ENCODE measurements around the gene MGAT3. TPM values are rescaled to one million over a fixed set of nuclear protein-coding genes. Genes with fewer than 3 reads are reported as not detected.

MGAT3 gene
- total and polyA plus RNA-seq, 2 donors = 1.6 to 3.7 TPM

DNA sequence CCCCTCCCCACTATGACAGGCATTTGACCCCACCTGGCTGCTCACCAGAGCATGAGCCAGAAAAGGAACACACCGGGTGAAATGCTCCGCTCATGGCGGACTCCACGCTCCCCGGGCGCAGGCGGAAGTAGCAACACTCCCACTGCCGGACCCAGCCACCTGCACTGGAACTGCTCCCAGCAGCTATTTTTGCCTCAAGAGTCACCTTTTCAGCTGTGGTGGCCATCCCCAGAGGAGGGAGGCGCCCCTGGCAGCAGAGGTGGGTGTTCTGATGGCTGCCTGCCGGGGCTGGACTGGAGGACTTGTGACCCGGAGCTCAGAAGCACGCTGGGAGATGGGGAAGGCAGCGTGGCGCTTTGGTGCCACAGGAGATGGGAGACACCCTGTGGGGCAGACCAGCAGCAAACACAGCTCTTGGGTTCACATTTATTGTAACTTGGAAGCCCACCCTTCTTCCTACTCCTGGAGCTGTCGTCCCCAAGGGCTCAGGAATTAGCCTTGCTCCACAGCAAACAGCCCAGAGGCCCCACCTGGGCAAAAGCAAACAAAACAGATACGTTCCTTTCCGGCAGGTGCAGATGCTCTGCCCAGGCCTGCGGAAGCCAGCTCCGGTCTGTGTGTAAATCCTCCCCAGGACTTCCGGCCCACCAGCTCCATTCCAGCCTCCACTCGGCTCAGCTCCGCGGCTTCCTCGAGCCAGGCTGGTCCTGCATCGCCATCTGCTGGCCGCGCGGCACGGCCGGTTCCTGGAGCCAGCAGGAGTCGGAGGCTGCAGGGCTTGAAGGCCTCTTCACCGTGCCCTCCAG, 72.1 kb downstream of the MGAT3 start:
- no peaks in the 10 kb centered on the region for H3K27me3 ChIP-seq (ENCODE audit: control insufficient read depth in 2 of 2, insufficient read depth in 1 of 2, low read length in 1 of 2)
- H3K4me3 ChIP-seq (ENCODE audit: low read length in 2 of 2) = peak overlapping the region; percentile 14 to 17
- peak overlapping the region; percentile 79 to 92 for H3K27ac ChIP-seq (ENCODE audit: low read depth in 1 of 2, low read length in 1 of 2)
- peaks cover 43 to 65% of the 10 kb centered on the region in 2 donors for H3K36me3 ChIP-seq (ENCODE audit: control insufficient read depth in 2 of 2, insufficient read depth in 2 of 2, low read length in 1 of 2)
- 41% methylated on average over 32 of the region's 32 CpGs for WGBS
- peaks cover 35 to 91% of the 10 kb centered on the region in 2 donors for H3K4me1 ChIP-seq (ENCODE audit: control insufficient read depth in 2 of 2, insufficient read depth in 2 of 2, low read length in 2 of 2)
- peaks cover 0 to 6% of the 10 kb centered on the region in 2 donors for H3K9me3 ChIP-seq (ENCODE audit: control insufficient read depth in 2 of 2, insufficient read depth in 1 of 2, low read length in 1 of 2)
- peak; percentile 86 to 96 (median 88) for DNase-seq (ENCODE audit: low read depth in 6 of 9, low spot score in 9 of 9)

DNA sequence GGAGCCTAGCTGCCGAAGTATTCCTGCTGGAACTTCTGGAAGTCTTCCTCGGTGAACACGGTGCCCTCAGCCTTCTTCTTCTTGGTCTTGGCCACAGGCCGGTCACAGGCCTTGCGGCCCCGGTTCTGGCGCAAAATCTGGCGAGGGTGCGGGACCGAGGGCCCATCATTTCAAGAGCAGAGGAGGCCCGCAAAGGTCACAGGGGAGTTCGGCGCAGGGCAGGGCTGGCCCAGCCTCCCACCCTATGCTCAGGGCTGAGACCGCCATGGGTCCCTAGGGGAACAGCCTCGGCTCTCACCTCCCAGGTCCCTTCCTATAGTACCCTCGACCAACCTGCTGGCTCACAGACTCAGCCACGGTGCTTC, 72.7 kb downstream of the MGAT3 start:
- DNase-seq (ENCODE audit: low read depth in 6 of 9, low spot score in 9 of 9) = no peak
- Histone ChIP-seq H3K4me3 (ENCODE audit: low read length in 2 of 2) (peak overlapping the region in 1 of 2 donors; percentile 14), H3K9me3 (ENCODE audit: control insufficient read depth in 2 of 2, insufficient read depth in 1 of 2, low read length in 1 of 2) (peaks cover 0 to 6% of the 10 kb centered on the region in 2 donors), H3K27me3 (ENCODE audit: control insufficient read depth in 2 of 2, insufficient read depth in 1 of 2, low read length in 1 of 2) (no peaks in the 10 kb centered on the region), H3K27ac (ENCODE audit: low read depth in 1 of 2, low read length in 1 of 2) (peak overlapping the region in 1 of 2 donors; percentile 41), H3K4me1 (ENCODE audit: control insufficient read depth in 2 of 2, insufficient read depth in 2 of 2, low read length in 2 of 2) (peaks cover 35 to 89% of the 10 kb centered on the region in 2 donors), H3K36me3 (ENCODE audit: control insufficient read depth in 2 of 2, insufficient read depth in 2 of 2, low read length in 1 of 2) (peaks cover 38 to 59% of the 10 kb centered on the region in 2 donors)
- 76% methylated on average over 17 of the region's 17 CpGs for WGBS

DNA sequence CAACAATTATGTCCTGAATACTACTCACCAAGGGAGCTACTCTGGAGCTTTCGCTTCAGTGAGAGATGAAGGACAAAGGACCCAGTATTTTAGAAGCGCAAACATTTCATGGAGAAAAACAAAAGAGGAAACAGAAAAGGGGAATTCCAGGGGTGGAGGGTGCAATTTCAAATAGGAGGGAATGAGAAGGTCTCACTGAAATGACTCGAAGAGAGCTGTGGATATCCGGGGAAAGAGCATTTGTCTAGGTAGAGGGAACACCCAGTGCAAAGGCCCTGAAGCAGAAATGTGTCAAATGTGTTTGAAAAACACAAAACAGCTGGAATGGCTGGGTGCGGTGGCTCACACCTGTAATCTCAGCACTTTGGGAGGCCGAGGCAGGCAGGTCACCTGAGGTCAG, 73.3 kb downstream of the MGAT3 start:
- H3K27ac ChIP-seq (ENCODE audit: low read depth in 1 of 2, low read length in 1 of 2) = no peak overlapping the region
- peaks cover 38 to 89% of the 10 kb centered on the region in 2 donors for H3K4me1 ChIP-seq (ENCODE audit: control insufficient read depth in 2 of 2, insufficient read depth in 2 of 2, low read length in 2 of 2)
- WGBS = 92% methylated on average over 6 of the region's 6 CpGs
- peaks cover 0 to 6% of the 10 kb centered on the region in 2 donors for H3K9me3 ChIP-seq (ENCODE audit: control insufficient read depth in 2 of 2, insufficient read depth in 1 of 2, low read length in 1 of 2)
- H3K36me3 ChIP-seq (ENCODE audit: control insufficient read depth in 2 of 2, insufficient read depth in 2 of 2, low read length in 1 of 2) = peaks cover 34 to 52% of the 10 kb centered on the region in 2 donors
- H3K4me3 ChIP-seq (ENCODE audit: low read length in 2 of 2) = no peak overlapping the region
- no peaks in the 10 kb centered on the region for H3K27me3 ChIP-seq (ENCODE audit: control insufficient read depth in 2 of 2, insufficient read depth in 1 of 2, low read length in 1 of 2)
- no peak for DNase-seq (ENCODE audit: low read depth in 6 of 9, low spot score in 9 of 9)

DNA sequence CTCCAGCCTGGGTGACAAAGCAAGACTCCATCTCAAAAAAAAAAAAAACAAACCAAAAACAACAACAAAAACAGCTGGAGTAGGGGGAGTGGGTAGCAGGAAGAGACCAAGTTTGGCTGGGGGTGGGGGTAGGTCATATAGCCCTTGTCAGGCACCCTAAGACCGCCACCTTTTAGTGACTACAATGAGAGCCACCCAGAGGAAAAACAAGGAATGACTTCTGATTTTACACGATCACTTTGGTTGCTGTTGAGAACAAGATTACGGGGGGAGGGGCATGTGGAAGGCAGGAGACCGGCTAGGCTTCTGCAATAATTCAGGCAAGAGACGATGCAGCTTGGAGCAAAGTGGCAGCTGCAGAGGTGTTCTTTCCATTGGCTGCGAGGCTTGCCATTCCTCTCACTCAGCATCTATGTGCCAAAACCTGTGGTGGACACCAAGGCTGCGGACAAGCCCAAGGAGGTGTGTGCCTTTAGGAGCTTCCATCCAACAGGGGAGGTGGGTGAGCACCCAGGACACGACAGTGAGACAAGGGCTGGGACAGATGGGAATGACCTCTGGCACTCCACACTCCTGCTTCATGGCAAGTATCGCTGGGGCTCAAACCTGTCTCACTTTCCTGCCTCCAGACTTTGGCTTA, 74.0 kb downstream of the MGAT3 start:
- DNase-seq (ENCODE audit: low read depth in 6 of 9, low spot score in 9 of 9) = peak in 1 of 9 donors; percentile 61
- Histone ChIP-seq H3K36me3 (ENCODE audit: control insufficient read depth in 2 of 2, insufficient read depth in 2 of 2, low read length in 1 of 2) (peaks cover 28 to 47% of the 10 kb centered on the region in 2 donors), H3K27me3 (ENCODE audit: control insufficient read depth in 2 of 2, insufficient read depth in 1 of 2, low read length in 1 of 2) (peaks cover 0 to 2% of the 10 kb centered on the region in 2 donors), H3K9me3 (ENCODE audit: control insufficient read depth in 2 of 2, insufficient read depth in 1 of 2, low read length in 1 of 2) (peaks cover 0 to 6% of the 10 kb centered on the region in 2 donors), H3K4me3 (ENCODE audit: low read length in 2 of 2) (peak overlapping the region in 1 of 2 donors; percentile 72), H3K4me1 (ENCODE audit: control insufficient read depth in 2 of 2, insufficient read depth in 2 of 2, low read length in 2 of 2) (peaks cover 35 to 84% of the 10 kb centered on the region in 2 donors), H3K27ac (ENCODE audit: low read depth in 1 of 2, low read length in 1 of 2) (no peak overlapping the region)
- WGBS = 68% methylated on average over 9 of the region's 9 CpGs

DNA sequence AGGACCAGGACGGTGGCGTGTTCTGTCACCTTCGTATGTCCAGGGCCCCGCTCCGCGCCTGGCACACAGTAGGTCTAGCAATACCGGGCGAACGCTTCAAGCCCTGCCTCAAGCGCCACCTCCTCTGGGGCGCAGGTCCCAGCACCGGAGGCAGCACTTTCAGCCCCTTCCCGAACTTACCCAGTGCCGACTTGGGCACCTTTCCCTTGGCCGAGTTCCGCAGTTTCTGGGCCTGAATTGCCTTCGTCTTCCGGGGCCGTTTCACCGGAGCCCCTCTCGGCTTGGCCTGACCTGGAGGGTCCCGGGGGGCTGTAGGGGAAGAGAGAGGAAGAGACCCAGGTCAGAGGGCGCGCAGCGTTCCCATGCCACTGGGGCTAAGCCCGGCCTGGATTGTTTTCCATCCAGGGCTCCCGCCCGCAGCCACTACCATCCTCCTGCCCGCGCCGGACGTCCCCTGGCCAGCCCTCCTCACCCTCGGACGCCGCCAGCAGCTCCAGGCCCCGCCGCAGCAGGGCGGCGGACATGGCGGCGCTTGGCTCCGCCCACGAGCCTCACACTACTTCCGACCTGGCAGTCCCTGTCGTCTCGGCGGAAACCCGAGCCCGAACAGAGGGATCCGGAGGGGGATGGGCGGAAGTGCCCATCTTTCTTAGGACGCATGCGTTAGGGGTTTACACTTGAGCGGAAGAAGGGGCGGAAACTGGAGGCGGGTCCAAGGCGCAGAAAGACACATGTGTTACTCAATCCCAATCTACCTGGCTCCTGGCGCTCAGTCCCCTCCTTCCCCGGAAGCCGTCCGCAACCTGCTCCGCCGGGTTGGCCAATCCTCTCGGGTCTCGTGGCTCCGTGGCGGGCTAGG, 75.6 kb downstream of the MGAT3 start, which contains the start of gene RPS19BP1:
RPS19BP1 (minus strand) TSS at position 534 of the 859 bp plus-strand sequence; CDS start at position 524, 10 bp downstream.
- Histone ChIP-seq H3K4me1 (ENCODE audit: control insufficient read depth in 2 of 2, insufficient read depth in 2 of 2, low read length in 2 of 2) (peaks cover 31 to 68% of the 10 kb centered on the region in 2 donors), H3K27ac (ENCODE audit: low read depth in 1 of 2, low read length in 1 of 2) (peak within 1 kb of the TSS; percentile 84 to 85), H3K9me3 (ENCODE audit: control insufficient read depth in 2 of 2, insufficient read depth in 1 of 2, low read length in 1 of 2) (no peaks in the 10 kb centered on the region), H3K36me3 (ENCODE audit: control insufficient read depth in 2 of 2, insufficient read depth in 2 of 2, low read length in 1 of 2) (peaks cover 24 to 39% of the 10 kb centered on the region in 2 donors), H3K4me3 (ENCODE audit: low read length in 2 of 2) (peak within 1 kb of the TSS; percentile 66 to 72), H3K27me3 (ENCODE audit: control insufficient read depth in 2 of 2, insufficient read depth in 1 of 2, low read length in 1 of 2) (peaks cover 0 to 3% of the 10 kb centered on the region in 2 donors)
- WGBS = under 1% methylated on average over 67 of the region's 67 CpGs
- DNase-seq (ENCODE audit: low read depth in 6 of 9, low spot score in 9 of 9) = peak; percentile 99 to 100 (median 100)

DNA sequence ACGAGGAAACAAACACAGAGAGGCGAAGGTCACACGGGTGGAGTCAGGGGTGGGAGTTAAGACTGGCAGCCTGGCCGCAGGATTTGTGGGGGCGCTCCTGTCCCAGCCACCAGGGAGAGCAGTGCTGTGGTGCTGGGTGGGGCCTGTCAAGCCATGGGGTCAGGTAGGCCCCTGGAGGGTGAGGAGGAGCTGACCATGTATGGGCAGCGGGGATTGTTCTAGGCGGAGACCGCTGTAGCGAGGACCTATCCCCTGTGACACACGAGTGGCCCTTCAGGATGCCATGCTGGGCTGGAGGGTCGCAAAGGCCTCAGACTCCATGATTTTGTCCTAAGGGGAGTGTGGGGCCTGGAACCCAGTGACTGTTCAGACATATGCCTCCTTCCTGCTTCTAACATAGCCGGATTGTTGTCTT, 77.3 kb downstream of the MGAT3 start:
- Histone ChIP-seq H3K27me3 (ENCODE audit: control insufficient read depth in 2 of 2, insufficient read depth in 1 of 2, low read length in 1 of 2) (peaks cover 0 to 5% of the 10 kb centered on the region in 2 donors), H3K27ac (ENCODE audit: low read depth in 1 of 2, low read length in 1 of 2) (no peak overlapping the region), H3K36me3 (ENCODE audit: control insufficient read depth in 2 of 2, insufficient read depth in 2 of 2, low read length in 1 of 2) (peaks cover 8 to 23% of the 10 kb centered on the region in 2 donors), H3K4me1 (ENCODE audit: control insufficient read depth in 2 of 2, insufficient read depth in 2 of 2, low read length in 2 of 2) (peaks cover 24 to 51% of the 10 kb centered on the region in 2 donors), H3K9me3 (ENCODE audit: control insufficient read depth in 2 of 2, insufficient read depth in 1 of 2, low read length in 1 of 2) (no peaks in the 10 kb centered on the region), H3K4me3 (ENCODE audit: low read length in 2 of 2) (no peak overlapping the region)
- WGBS = 95% methylated on average over 12 of the region's 12 CpGs
- no peak for DNase-seq (ENCODE audit: low read depth in 6 of 9, low spot score in 9 of 9)

DNA sequence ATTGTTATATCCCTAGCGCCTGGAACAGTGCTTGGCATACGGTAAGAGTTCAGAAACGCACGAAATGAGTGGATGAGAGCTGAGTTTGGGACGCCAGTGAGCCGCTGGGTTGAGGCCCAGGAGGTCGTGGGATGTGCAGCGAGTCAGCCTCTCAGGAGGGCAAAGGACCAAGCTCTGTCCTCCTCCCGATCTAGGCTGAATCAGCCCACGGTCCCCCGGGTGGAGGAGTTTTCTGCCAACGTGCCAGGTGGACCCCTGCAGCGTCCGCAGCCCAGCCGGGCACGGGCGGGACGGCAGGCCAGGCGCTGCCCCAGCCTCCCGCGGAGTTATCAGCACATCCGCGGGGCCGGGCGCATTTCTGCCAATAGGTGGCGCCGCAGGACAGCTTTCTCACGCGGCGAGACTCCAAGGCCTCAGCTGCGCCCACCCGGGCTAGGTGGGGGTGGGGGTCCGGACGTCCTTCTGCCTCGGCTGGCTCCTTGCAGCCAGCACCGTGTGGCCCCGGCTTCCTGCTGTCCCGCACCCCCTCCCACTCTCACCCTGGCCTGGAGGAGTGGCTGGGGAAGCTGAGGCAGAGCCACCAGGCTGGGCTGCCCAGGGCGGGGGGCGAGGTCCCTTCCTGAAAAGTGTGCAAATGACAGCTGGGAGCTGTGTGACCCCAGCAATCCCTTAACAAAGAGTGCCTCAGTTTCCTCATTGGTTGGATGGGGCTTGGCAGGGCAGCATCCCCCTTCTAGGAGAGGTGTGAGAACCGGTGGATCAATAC, 78.0 kb downstream of the MGAT3 start:
- no peaks in the 10 kb centered on the region for H3K9me3 ChIP-seq (ENCODE audit: control insufficient read depth in 2 of 2, insufficient read depth in 1 of 2, low read length in 1 of 2)
- H3K27ac ChIP-seq (ENCODE audit: low read depth in 1 of 2, low read length in 1 of 2) = no peak overlapping the region
- WGBS = 19% methylated on average over 41 of the region's 41 CpGs
- H3K27me3 ChIP-seq (ENCODE audit: control insufficient read depth in 2 of 2, insufficient read depth in 1 of 2, low read length in 1 of 2) = peaks cover 0 to 5% of the 10 kb centered on the region in 2 donors
- no peak overlapping the region for H3K4me3 ChIP-seq (ENCODE audit: low read length in 2 of 2)
- peaks cover 18 to 44% of the 10 kb centered on the region in 2 donors for H3K4me1 ChIP-seq (ENCODE audit: control insufficient read depth in 2 of 2, insufficient read depth in 2 of 2, low read length in 2 of 2)
- H3K36me3 ChIP-seq (ENCODE audit: control insufficient read depth in 2 of 2, insufficient read depth in 2 of 2, low read length in 1 of 2) = peaks cover 3 to 17% of the 10 kb centered on the region in 2 donors
- DNase-seq (ENCODE audit: low read depth in 6 of 9, low spot score in 9 of 9) = peak in 4 of 9 donors; percentile 77 to 85 (median 81)

DNA sequence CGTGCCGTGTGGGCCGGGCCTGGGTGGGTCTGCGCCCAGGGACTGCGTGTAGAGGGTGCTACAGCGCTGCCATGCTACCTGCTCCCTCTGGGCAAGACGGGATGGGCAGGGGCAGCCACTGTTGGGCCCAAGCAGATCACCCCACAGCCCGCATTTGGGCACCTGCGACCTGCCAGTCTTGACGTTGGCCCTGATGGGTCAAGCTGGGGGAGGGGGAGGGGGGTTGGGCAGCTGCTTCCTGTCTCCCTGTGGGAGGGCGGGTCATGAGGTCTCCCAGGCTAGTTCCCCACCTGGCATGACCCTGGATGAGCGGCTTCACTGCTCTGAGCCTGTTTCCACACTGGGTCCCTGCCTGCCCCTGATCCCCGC, 78.5 kb downstream of the MGAT3 start:
- Histone ChIP-seq H3K4me1 (ENCODE audit: control insufficient read depth in 2 of 2, insufficient read depth in 2 of 2, low read length in 2 of 2) (peaks cover 13 to 39% of the 10 kb centered on the region in 2 donors), H3K36me3 (ENCODE audit: control insufficient read depth in 2 of 2, insufficient read depth in 2 of 2, low read length in 1 of 2) (peaks cover 0 to 12% of the 10 kb centered on the region in 2 donors), H3K9me3 (ENCODE audit: control insufficient read depth in 2 of 2, insufficient read depth in 1 of 2, low read length in 1 of 2) (peaks cover 0 to 4% of the 10 kb centered on the region in 2 donors), H3K27me3 (ENCODE audit: control insufficient read depth in 2 of 2, insufficient read depth in 1 of 2, low read length in 1 of 2) (peaks cover 0 to 9% of the 10 kb centered on the region in 2 donors), H3K27ac (ENCODE audit: low read depth in 1 of 2, low read length in 1 of 2) (no peak overlapping the region), H3K4me3 (ENCODE audit: low read length in 2 of 2) (no peak overlapping the region)
- 65% methylated on average over 13 of the region's 13 CpGs for WGBS
- no peak for DNase-seq (ENCODE audit: low read depth in 6 of 9, low spot score in 9 of 9)
